IMR-90 (cell line): ENCODE measurements around the gene CADM2. TPM values are rescaled to one million over a fixed set of nuclear protein-coding genes. Genes with fewer than 3 reads are reported as not detected.

Source experiments
- ATAC-seq: fragments of 200-7000 bp; cut with Tn5 transposase; 2 replicates; pipeline ENCODE4 v1.9.1; 2020; ENCODE audit warnings: low read depth, mild to moderate bottlenecking, moderate library complexity
- BruUV-seq: library from RNA; stranded (reverse); fragments of 400-500 nt; replicated peaks from 2 replicates; lab custom pipeline; 2021; lab: Mats Ljungman, UMichigan
- CTCF ChIA-PET: fragments of 300-600 bp; formaldehyde crosslinking; extraction: SDS; loops from one replicate; lab custom pipeline; 2021; ENCODE audit warnings: antibody characterized with exemption; lab: Yijun Ruan, JAX
- POLR2A ChIA-PET: fragments of 300-600 bp; sonication (Branson Sonifier 250); formaldehyde crosslinking; loops from one replicate; lab custom pipeline; 2022; ENCODE audit warnings: antibody characterized with exemption; ENCODE audit not compliant: unreplicated experiment; lab: Charles Lee
- DNase-seq: peaks from one replicate; pipeline ENCODE4 v3.0.0; 2013
- H2AFZ ChIP-seq: replicated peaks from 2 replicates; pipeline ENCODE3; 2013; ENCODE audit warnings: low read length, mild to moderate bottlenecking; ENCODE audit not compliant: poor library complexity
- H2AK5ac ChIP-seq: 2 replicates; pipeline ENCODE4 v1.6.1; 2013; ENCODE audit warnings: low read depth, low read length, inconsistent platforms
- H2AK9ac ChIP-seq: replicated peaks from 2 replicates; pipeline ENCODE3; 2013; ENCODE audit warnings: mild to moderate bottlenecking, low read depth, low read length, moderate library complexity; ENCODE audit not compliant: poor library complexity
- H2BK120ac ChIP-seq: 2 replicates; pipeline ENCODE4 v1.6.1; 2013; ENCODE audit warnings: low read depth, low read length, inconsistent platforms
- H2BK15ac ChIP-seq: 3 replicates; pipeline ENCODE4 v1.6.1; 2013; ENCODE audit warnings: low read depth, low read length, inconsistent platforms
- H2BK20ac ChIP-seq: 2 replicates; pipeline ENCODE4 v1.6.1; 2013; ENCODE audit warnings: low read depth, mild to moderate bottlenecking, inconsistent platforms, low read length, moderate library complexity
- H2BK5ac ChIP-seq: 2 replicates; pipeline ENCODE4 v1.6.1; 2013; ENCODE audit warnings: mild to moderate bottlenecking, low read depth, low read length, inconsistent platforms; ENCODE audit not compliant: poor library complexity, severe bottlenecking
- H3K14ac ChIP-seq: replicated peaks from 2 replicates; pipeline ENCODE4 v1.6.1; 2013; ENCODE audit warnings: low read depth, low read length, inconsistent platforms
- H3K18ac ChIP-seq: 2 replicates; pipeline ENCODE4 v1.6.1; 2013; ENCODE audit warnings: low read depth, low read length, control low read depth
- H3K23ac ChIP-seq: 2 replicates; pipeline ENCODE4 v1.6.1; 2013; ENCODE audit warnings: low read depth, low read length, inconsistent platforms
- H3K27ac ChIP-seq: 2 replicates; pipeline ENCODE4 v1.5.1; 2013; ENCODE audit warnings: mild to moderate bottlenecking, control low read depth, low read length; ENCODE audit not compliant: insufficient read depth
- H3K27me3 ChIP-seq: 2 replicates; pipeline ENCODE4 v1.6.1; 2013; ENCODE audit warnings: low read length; ENCODE audit not compliant: control insufficient read depth, insufficient read depth
- H3K36me3 ChIP-seq: 2 replicates; pipeline ENCODE4 v1.6.1; 2013; ENCODE audit warnings: low read length, mixed read lengths; ENCODE audit not compliant: control insufficient read depth, insufficient read depth
- H3K4ac ChIP-seq: 2 replicates; pipeline ENCODE4 v1.6.1; 2013; ENCODE audit warnings: low read depth, low read length, inconsistent platforms
- H3K4me1 ChIP-seq: 2 replicates; pipeline ENCODE4 v1.6.1; 2013; ENCODE audit warnings: low read length, mixed read lengths; ENCODE audit not compliant: control insufficient read depth, insufficient read depth
- H3K4me2 ChIP-seq: 2 replicates; pipeline ENCODE4 v1.6.1; 2013; ENCODE audit warnings: low read depth, mild to moderate bottlenecking, control low read depth, low read length, moderate library complexity
- H3K4me3 ChIP-seq: 2 replicates; pipeline ENCODE4 v1.5.1; 2013; ENCODE audit warnings: low read depth, mild to moderate bottlenecking, control low read depth, low read length, moderate library complexity; ENCODE audit not compliant: insufficient read depth
- H3K56ac ChIP-seq: 2 replicates; pipeline ENCODE4 v1.6.1; 2013; ENCODE audit warnings: low read length, inconsistent platforms; ENCODE audit not compliant: insufficient read depth; ENCODE audit errors: extremely low read depth
- H3K79me1 ChIP-seq, 2 experiments: 2 replicates each; pipeline ENCODE4 v1.6.1; 2013; ENCODE audit warnings: low read length in 2 of 2, inconsistent platforms in 1 of 2, low read depth in 1 of 2
- H3K9ac ChIP-seq: 2 replicates; pipeline ENCODE4 v1.6.1; 2013; ENCODE audit warnings: low read depth, low read length, control low read depth
- H3K9me1 ChIP-seq: 2 replicates; pipeline ENCODE4 v1.6.1; 2013; ENCODE audit warnings: low read length, inconsistent platforms; ENCODE audit not compliant: insufficient read depth
- H3K9me3 ChIP-seq: 2 replicates; pipeline ENCODE4 v1.6.1; 2013; ENCODE audit warnings: low read length; ENCODE audit not compliant: control insufficient read depth, insufficient read depth
- H4K20me1 ChIP-seq: 2 replicates; pipeline ENCODE4 v1.6.1; 2013; ENCODE audit warnings: low read length, inconsistent platforms; ENCODE audit not compliant: insufficient read depth
- H4K5ac ChIP-seq: 2 replicates; pipeline ENCODE4 v1.6.1; 2013; ENCODE audit warnings: mild to moderate bottlenecking, low read depth, low read length, control low read depth
- H4K8ac ChIP-seq, 2 experiments: 2 replicates each; pipeline ENCODE4 v1.6.1; 2013; ENCODE audit warnings: low read depth in 2 of 2, low read length in 2 of 2, control low read depth in 1 of 2, inconsistent platforms in 1 of 2
- H4K91ac ChIP-seq: 2 replicates; pipeline ENCODE4 v1.6.1; 2013; ENCODE audit warnings: low read depth, low read length, inconsistent platforms; ENCODE audit not compliant: insufficient read depth
- RCOR1 ChIP-seq: IDR thresholded peaks from 2 replicates; pipeline ENCODE4 v1.6.1; 2012; ENCODE audit warnings: mild to moderate bottlenecking, low read length, improper control_type of control experiment; ENCODE audit not compliant: insufficient replicate concordance
- SMC3 ChIP-seq: fragments of 150-350 bp; IDR thresholded peaks from 2 replicates; pipeline ENCODE4 v1.6.1; 2016; ENCODE audit warnings: low read depth, mild to moderate bottlenecking, antibody characterized with exemption, low read length, moderate library complexity
- WGBS, 2 experiments: methylation state at CpG; one replicate each; pipeline versions ENCODE4 v1.1.5 to v1.1.7; 2013; ENCODE audit warnings: missing lambda C conversion rate in 2 of 2; ENCODE audit not compliant: insufficient read length in 1 of 2; ENCODE audit errors: extremely low coverage in 2 of 2; 5-methylcytosine and 5-hydroxymethylcytosine counted together
- dilution Hi-C: fragments of 300-500 bp; cut with HindIII; formaldehyde crosslinking; loops from one replicate; pipeline ENCODE4 v1.14.3; 2018; ENCODE audit warnings: low sequenced_read_pairs; ENCODE audit not compliant: unreplicated experiment
- in situ Hi-C: fragments of 300-500 bp; cut with MboI; formaldehyde crosslinking; loops from 3 replicates; pipeline ENCODE4 v1.14.3; 2019; ENCODE audit warnings: low sequenced_read_pairs, inconsistent platforms, mixed read lengths
- intact Hi-C: fragments of 100-400 bp; cut with micrococcal nuclease; formaldehyde crosslinking; loops from 2 replicates; pipeline ENCODE4 v1.10.0; 2022
- polyA plus RNA-seq, 3 experiments: library from polyadenylated mRNA; depleted of rRNA; stranded (reverse); fragments of >200 nt; gene quantifications; 2 replicates each; pipeline ENCODE4 v1.2.3, GENCODE V29; 2012; ENCODE audit warnings: low replicate concordance in 1 of 3
- total RNA-seq: library from RNA; depleted of rRNA; stranded (reverse); fragments of >200 nt; gene quantifications from 2 replicates; pipeline ENCODE4 v1.2.3, GENCODE V29; 2012

The CADM2 gene
- total and polyA plus RNA-seq, 2 of the 4 experiments (the other 2 are of a cell fraction) = not detected

GRCh38 chr3:86056032-86056431 lies 1097.2 kb downstream of the CADM2 start:
- no peak for ATAC-seq
- intact Hi-C loops = no loop called here
- in situ Hi-C loops = no loop called here

More at GRCh38 chr3:86056032-86056431, 1097.2 kb downstream of the CADM2 start:
- no peak overlapping the region for H2BK15ac ChIP-seq
- no peak for DNase-seq
- H3K27ac ChIP-seq = no peak overlapping the region
- no peak overlapping the region for H3K56ac ChIP-seq
- H3K4me1 ChIP-seq = no peaks in the 10 kb centered on the region
- CTCF ChIA-PET = no interaction called here
- no peak overlapping the region for H4K5ac ChIP-seq
- no peak overlapping the region for H3K18ac ChIP-seq
- H3K27me3 ChIP-seq = no peaks in the 10 kb centered on the region
- no peak overlapping the region for H2AK5ac ChIP-seq
- POLR2A ChIA-PET = no interaction called here
- H3K23ac ChIP-seq = no peak overlapping the region
- no TSS peak for BruUV-seq
- no peak overlapping the region for H2AFZ ChIP-seq
- H4K8ac ChIP-seq = no peak overlapping the region
- H3K36me3 ChIP-seq = no peaks in the 10 kb centered on the region
- no peaks in the 10 kb centered on the region for H3K9me1 ChIP-seq
- no peak overlapping the region for H2AK9ac ChIP-seq
- H3K4me2 ChIP-seq = no peak overlapping the region
- no peaks in the 10 kb centered on the region for H4K20me1 ChIP-seq
- TF ChIP-seq RCOR1 (no peak), SMC3 (no peak)
- no peaks in the 10 kb centered on the region for H3K79me1 ChIP-seq
- no peak overlapping the region for H3K4ac ChIP-seq
- no peak overlapping the region for H2BK120ac ChIP-seq
- no peak overlapping the region for H3K4me3 ChIP-seq
- no peak overlapping the region for H3K14ac ChIP-seq
- WGBS, 2 experiments = no CpG with 5 or more reads among the region's 4 CpGs
- no peak overlapping the region for H2BK20ac ChIP-seq
- dilution Hi-C loops = no loop called here
- H3K9ac ChIP-seq = no peak overlapping the region
- no peak overlapping the region for H2BK5ac ChIP-seq
- no peak overlapping the region for H4K91ac ChIP-seq
- no peaks in the 10 kb centered on the region for H3K9me3 ChIP-seq
